Endothelial cell of umbilical vein (primary cell): ENCODE results near the gene CSGALNACT2. TPM values are rescaled to one million over a fixed set of nuclear protein-coding genes. Genes with fewer than 3 reads are reported as not detected.

Experiments used
- BruUV-seq: library from RNA; stranded (reverse); fragments of 400-500 nt; replicated peaks from 2 replicates; lab custom pipeline; 2021; lab: Mats Ljungman, UMichigan
- CTCF ChIA-PET: fragments of 300-600, 350-600 bp; sonication (Branson Sonifier 250); formaldehyde crosslinking; loops from one replicate; lab custom pipeline; 2021; ENCODE audit warnings: antibody characterized with exemption, inconsistent platforms; lab: Charles Lee
- POLR2A ChIA-PET: fragments of 300-600, 350-600 bp; sonication (Branson Sonifier 250); formaldehyde crosslinking; loops from one replicate; lab custom pipeline; 2021; ENCODE audit warnings: antibody characterized with exemption, inconsistent platforms; lab: Charles Lee
- DNase-seq: peaks from one replicate; pipeline ENCODE4 v3.0.0-alpha.2; 2011; ENCODE audit warnings: low read depth, low spot score
- FAIRE-seq: peaks from 2 replicates; lab custom pipeline; 2011; peaks lifted over from hg19 to GRCh38; lab: Jason Lieb, UNC
- H2AFZ ChIP-seq: 2 replicates; pipeline ENCODE4 v1.6.0; 2012; ENCODE audit warnings: low read depth, low read length, control low read depth, inconsistent platforms
- H3K27ac ChIP-seq: 2 replicates; pipeline ENCODE4 v1.5.1; 2011; ENCODE audit warnings: low read depth, mild to moderate bottlenecking, control low read depth, low read length, moderate library complexity; ENCODE audit not compliant: insufficient read depth
- H3K27me3 ChIP-seq, 2 experiments: 2 replicates each; pipeline versions ENCODE4 v1.6.0 to v1.6.1; 2011; ENCODE audit warnings: low read length in 2 of 2, mixed read lengths in 1 of 2; ENCODE audit not compliant: control insufficient read depth in 2 of 2, insufficient read depth in 2 of 2
- H3K36me3 ChIP-seq, 2 experiments: 2 replicates in 1 of 2; 3 replicates in 1 of 2; pipeline ENCODE4 v1.5.1; 2011; ENCODE audit warnings: low read length in 2 of 2, mild to moderate bottlenecking in 1 of 2, moderate library complexity in 1 of 2; ENCODE audit not compliant: control insufficient read depth in 2 of 2, insufficient read depth in 2 of 2; ENCODE audit errors: extremely low read depth in 1 of 2
- H3K4me1 ChIP-seq: 3 replicates; pipeline ENCODE4 v1.5.1; 2011; ENCODE audit warnings: mild to moderate bottlenecking, low read length; ENCODE audit not compliant: control insufficient read depth, insufficient read depth; ENCODE audit errors: extremely low read depth
- H3K4me2 ChIP-seq: 2 replicates; pipeline ENCODE4 v1.6.1; 2011; ENCODE audit warnings: low read length, control low read depth, mixed read lengths; ENCODE audit not compliant: insufficient read depth
- H3K4me3 ChIP-seq, 3 experiments: fragments of 200-600 bp in 1 of 3; sonication (generic), shearing (Covaris generic) in 1 of 3; replicated peaks in 1 of 3; 2 replicates each; pipeline ENCODE4 v1.5.1; 2011 to 2016; ENCODE audit warnings: control low read depth in 3 of 3, low read length in 3 of 3, mild to moderate bottlenecking in 2 of 3, inconsistent platforms in 1 of 3, low read depth in 1 of 3, moderate library complexity in 1 of 3; ENCODE audit not compliant: insufficient read depth in 1 of 3
- H3K79me2 ChIP-seq: 2 replicates; pipeline ENCODE4 v1.6.0; 2012; ENCODE audit warnings: low read length, inconsistent platforms; ENCODE audit not compliant: control insufficient read depth, insufficient read depth
- H3K9ac ChIP-seq: replicated peaks from 2 replicates; pipeline ENCODE3; 2011; ENCODE audit warnings: low read length, control low read depth; ENCODE audit not compliant: insufficient read depth; ENCODE audit errors: extremely low read depth
- H3K9me1 ChIP-seq: replicated peaks from 3 replicates; pipeline ENCODE4 v1.6.0; 2011; ENCODE audit warnings: mild to moderate bottlenecking, low read length; ENCODE audit not compliant: control insufficient read depth, insufficient read depth; ENCODE audit errors: extremely low read depth
- H3K9me3 ChIP-seq: replicated peaks from 2 replicates; pipeline ENCODE4 v1.5.1; 2012; ENCODE audit warnings: low read length, inconsistent platforms; ENCODE audit not compliant: control insufficient read depth, insufficient read depth
- H4K20me1 ChIP-seq: replicated peaks from 2 replicates; pipeline ENCODE3; 2011; ENCODE audit warnings: mild to moderate bottlenecking, low read length; ENCODE audit not compliant: control insufficient read depth, insufficient read depth; ENCODE audit errors: extremely low read depth
- CTCF ChIP-seq, 2 donors: IDR thresholded peaks; 1 replicate in 1 of 2; 2 replicates in 1 of 2; pipeline ENCODE4 v1.5.1; 2011; ENCODE audit warnings: low read length in 2 of 2, mild to moderate bottlenecking in 2 of 2, moderate library complexity in 2 of 2, control low read depth in 1 of 2, inconsistent platforms in 1 of 2, low read depth in 1 of 2; ENCODE audit not compliant: insufficient read depth in 1 of 2; ENCODE audit errors: extremely low read depth in 1 of 2
- EZH2 ChIP-seq: IDR thresholded peaks from 2 replicates; pipeline ENCODE4 v1.6.1; 2012; ENCODE audit warnings: borderline replicate concordance, low read depth, mild to moderate bottlenecking, moderate library complexity, low read length, inconsistent platforms; ENCODE audit not compliant: severe bottlenecking
- FOS ChIP-seq: IDR thresholded peaks from 2 replicates; pipeline ENCODE4 v1.6.1; 2011; ENCODE audit warnings: mild to moderate bottlenecking, low read length, moderate library complexity, borderline replicate concordance; ENCODE audit not compliant: insufficient read depth
- GATA2 ChIP-seq: IDR thresholded peaks from 2 replicates; pipeline ENCODE4 v1.7.0; 2011; ENCODE audit warnings: low read depth, mild to moderate bottlenecking, moderate library complexity, mixed read lengths, low read length; ENCODE audit not compliant: insufficient read length, insufficient read depth
- JUN ChIP-seq: IDR thresholded peaks from 2 replicates; pipeline ENCODE4 v1.6.1; 2011; ENCODE audit warnings: borderline replicate concordance, low read depth; ENCODE audit not compliant: insufficient read length, insufficient read depth
- MAX ChIP-seq: IDR thresholded peaks from 2 replicates; pipeline ENCODE4 v1.6.1; 2011; ENCODE audit not compliant: insufficient read depth, insufficient read length
- MYC ChIP-seq: IDR thresholded peaks from one replicate; pipeline ENCODE4 v1.6.1; 2011; ENCODE audit warnings: mild to moderate bottlenecking, low read depth, low read length
- POLR2AphosphoS5 ChIP-seq: IDR thresholded peaks from 2 replicates; pipeline ENCODE4 v1.6.1; 2012; ENCODE audit warnings: low read depth, mild to moderate bottlenecking, control low read depth, low read length, moderate library complexity; ENCODE audit not compliant: insufficient read depth
- dilution Hi-C: fragments of 300-500 bp; cut with MboI; formaldehyde crosslinking; loops from one replicate; pipeline ENCODE4 v1.15.0; 2019; ENCODE audit warnings: low sequenced_read_pairs; ENCODE audit not compliant: extremely low pct_ligation_motif_present
- intact Hi-C: fragments of 100-400 bp; cut with micrococcal nuclease; formaldehyde crosslinking; loops from one replicate; pipeline ENCODE4 v1.10.0; 2022
- polyA plus RNA-seq, 4 experiments: library from polyadenylated mRNA; depleted of rRNA in 3 of 4; stranded (reverse) in 3 of 4; unstranded in 1 of 4; fragments of >200 nt; gene quantifications; 2 replicates each; pipeline versions ENCODE4 v1.2.1 to v1.2.3, GENCODE V29; 2011 to 2012; ENCODE audit warnings: missing spikeins in 1 of 4
- total RNA-seq: library from RNA; stranded (reverse); gene quantifications from 2 replicates; pipeline ENCODE4 v1.2.3, GENCODE V29; 2021

The CSGALNACT2 gene
- total and polyA plus RNA-seq, 2 donors (not counting 3 experiments of a cell fraction or from before 2014, with no cell fraction given): 9.7 to 17.7 TPM

GRCh38 chr10:43214071-43214955, 76.1 kb downstream of the CSGALNACT2 start:
- no TSS peak for BruUV-seq
- no peak for DNase-seq

More at GRCh38 chr10:43214071-43214955, 76.1 kb downstream of the CSGALNACT2 start:
- Histone ChIP-seq H4K20me1 (no peaks in the 10 kb centered on the region), H3K9me1 (no peaks in the 10 kb centered on the region), H3K4me1 (no peaks in the 10 kb centered on the region), H2AFZ (no peak overlapping the region), H3K4me2 (no peak overlapping the region), H3K27me3 (no peaks in the 10 kb centered on the region), H3K9me3 (no peaks in the 10 kb centered on the region), H3K79me2 (no peaks in the 10 kb centered on the region), H3K27ac (no peak overlapping the region), H3K9ac (no peak overlapping the region), H3K36me3 (no peaks in the 10 kb centered on the region), H3K4me3 (no peak overlapping the region)
- ChIA-PET CTCF (interaction anchor here (1.0 to 2.2 kb wide), 3 partner anchors 9 to 10 kb away, joined by 4 to 7 read pairs (median 4); no protein-coding TSS in a partner anchor), POLR2A (no interaction called here)
- no peak for TF ChIP-seq CTCF (IDR thresholded peaks at IDR 0.05; ENCODE audit: extremely low read depth in 1 of 2, insufficient read depth in 1 of 2, low read depth in 1 of 2, low read length in 2 of 2)
- no peak for TF ChIP-seq MAX
- no peak for TF ChIP-seq FOS
- no peak for TF ChIP-seq GATA2
- no peak for TF ChIP-seq JUN
- TF ChIP-seq MYC: no peak
- TF ChIP-seq POLR2AphosphoS5: no peak
- no peak for TF ChIP-seq EZH2
- intact Hi-C loops (no loop called here), dilution Hi-C loops (no loop called here)
- no peak for FAIRE-seq
